ENCODE data around the gene E2F6. TPM values are rescaled to one million over a fixed set of nuclear protein-coding genes. Genes with fewer than 3 reads are reported as not detected.

The E2F6 gene
- total RNA-seq, 1 donor from 2014 or later: 12.1 TPM

- no peak for TF ChIP-seq CTCF (IDR thresholded peaks at IDR 0.05; ENCODE audit: insufficient read depth, low read length, severe bottlenecking)
- FAIRE-seq (no peak), DNase-seq (ENCODE audit: low read depth) (no peak)
- Histone ChIP-seq H3K4me3 (ENCODE audit: low read depth, low read length) (peak overlapping the region; percentile 39), H3K36me3 (ENCODE audit: control insufficient read depth, insufficient read depth, low read length) (no peaks in the 10 kb centered on the region), H3K27me3 (ENCODE audit: control insufficient read depth, insufficient read depth, low read length) (peaks cover 28% of the 10 kb centered on the region)
Measured at GRCh38 chr2:11482473-11483035, 16.6 kb upstream of the E2F6 start.

GRCh38 chr2:11481789-11482472 lies 16.0 kb upstream of the E2F6 start:
- FAIRE-seq: no peak
- Histone ChIP-seq H3K36me3 (ENCODE audit: control insufficient read depth, insufficient read depth, low read length) (no peaks in the 10 kb centered on the region), H3K27me3 (ENCODE audit: control insufficient read depth, insufficient read depth, low read length) (peaks cover 28% of the 10 kb centered on the region), H3K4me3 (ENCODE audit: low read depth, low read length) (no peak overlapping the region)
- no peak for DNase-seq (ENCODE audit: low read depth)
- no peak for TF ChIP-seq CTCF (IDR thresholded peaks at IDR 0.05; ENCODE audit: insufficient read depth, low read length, severe bottlenecking)

GRCh38 chr2:11481426-11481788 lies 15.4 kb upstream of the E2F6 start:
- TF ChIP-seq CTCF (IDR thresholded peaks at IDR 0.05; ENCODE audit: insufficient read depth, low read length, severe bottlenecking): no peak
- no peak for DNase-seq (ENCODE audit: low read depth)
- H3K27me3 ChIP-seq (ENCODE audit: control insufficient read depth, insufficient read depth, low read length): peaks cover 28% of the 10 kb centered on the region
- H3K4me3 ChIP-seq (ENCODE audit: low read depth, low read length): no peak overlapping the region
- H3K36me3 ChIP-seq (ENCODE audit: control insufficient read depth, insufficient read depth, low read length): no peaks in the 10 kb centered on the region
- FAIRE-seq: no peak

- no peaks in the 10 kb centered on the region for H3K36me3 ChIP-seq (ENCODE audit: control insufficient read depth, insufficient read depth, low read length)
- DNase-seq (ENCODE audit: low read depth) (no peak), FAIRE-seq (no peak)
- no peak for TF ChIP-seq CTCF (IDR thresholded peaks at IDR 0.05; ENCODE audit: insufficient read depth, low read length, severe bottlenecking)
- H3K27me3 ChIP-seq (ENCODE audit: control insufficient read depth, insufficient read depth, low read length): peaks cover 27% of the 10 kb centered on the region
- no peak overlapping the region for H3K4me3 ChIP-seq (ENCODE audit: low read depth, low read length)
Measured at GRCh38 chr2:11480859-11481258, 14.9 kb upstream of the E2F6 start.

GRCh38 chr2:11480406-11480805 lies 14.4 kb upstream of the E2F6 start:
- H3K27me3 ChIP-seq (ENCODE audit: control insufficient read depth, insufficient read depth, low read length): peaks cover 26% of the 10 kb centered on the region
- no peak for FAIRE-seq
- H3K4me3 ChIP-seq (ENCODE audit: low read depth, low read length): no peak overlapping the region
- DNase-seq (ENCODE audit: low read depth): no peak
- TF ChIP-seq CTCF (IDR thresholded peaks at IDR 0.05; ENCODE audit: insufficient read depth, low read length, severe bottlenecking): no peak
- no peaks in the 10 kb centered on the region for H3K36me3 ChIP-seq (ENCODE audit: control insufficient read depth, insufficient read depth, low read length)
